Fibroblast of lung (primary cell): ENCODE measurements around the gene TIMM13. TPM values are rescaled to one million over a fixed set of nuclear protein-coding genes. Genes with fewer than 3 reads are reported as not detected.

Experiments used
- DNase-seq, 2 donors: peaks; one replicate each; pipeline versions ENCODE4 v3.0.0 to v3.0.0-alpha.2; 2010; ENCODE audit warnings: low read depth in 2 of 2
- H2AFZ ChIP-seq: 2 replicates; pipeline ENCODE4 v1.5.1; 2012; ENCODE audit warnings: low read length, control low read depth, inconsistent platforms
- H3K27ac ChIP-seq: 2 replicates; pipeline ENCODE4 v1.5.1; 2011; ENCODE audit warnings: low read length, control low read depth; ENCODE audit not compliant: insufficient read depth
- H3K27me3 ChIP-seq: 2 replicates; pipeline ENCODE4 v1.5.1; 2011; ENCODE audit warnings: mild to moderate bottlenecking, low read length; ENCODE audit not compliant: control insufficient read depth, insufficient read depth
- H3K36me3 ChIP-seq: 2 replicates; pipeline ENCODE4 v1.5.1; 2011; ENCODE audit warnings: low read length; ENCODE audit not compliant: control insufficient read depth, insufficient read depth
- H3K4me1 ChIP-seq: 2 replicates; pipeline ENCODE4 v1.5.1; 2011; ENCODE audit warnings: low read length; ENCODE audit not compliant: control insufficient read depth, insufficient read depth; ENCODE audit errors: extremely low read depth
- H3K4me2 ChIP-seq: 2 replicates; pipeline ENCODE4 v1.5.1; 2011; ENCODE audit warnings: low read length, control low read depth; ENCODE audit not compliant: insufficient read depth; ENCODE audit errors: extremely low read depth
- H3K4me3 ChIP-seq, 4 experiments: fragments of 200-600 bp in 1 of 4; sonication (generic) in 1 of 4; replicated peaks in 1 of 4; 2 replicates each; pipeline ENCODE4 v1.5.1; 2011 to 2016; ENCODE audit warnings: low read length in 4 of 4, low read depth in 3 of 4, mild to moderate bottlenecking in 3 of 4, control low read depth in 2 of 4, inconsistent platforms in 1 of 4, mixed read lengths in 1 of 4; ENCODE audit not compliant: insufficient read depth in 1 of 4; ENCODE audit errors: control extremely low read depth in 1 of 4
- H3K79me2 ChIP-seq: 2 replicates; pipeline ENCODE4 v1.5.1; 2012; ENCODE audit warnings: mild to moderate bottlenecking, low read length, inconsistent platforms; ENCODE audit not compliant: control insufficient read depth, insufficient read depth
- H3K9ac ChIP-seq: 2 replicates; pipeline ENCODE4 v1.5.1; 2011; ENCODE audit warnings: mild to moderate bottlenecking, low read length, control low read depth; ENCODE audit not compliant: insufficient read depth
- H3K9me3 ChIP-seq: 2 replicates; pipeline ENCODE4 v1.5.1; 2012; ENCODE audit warnings: low read depth, low read length; ENCODE audit not compliant: control insufficient read depth, insufficient read depth
- H4K20me1 ChIP-seq: 2 replicates; pipeline ENCODE4 v1.5.1; 2011; ENCODE audit warnings: low read length; ENCODE audit not compliant: control insufficient read depth, insufficient read depth; ENCODE audit errors: extremely low read depth
- EZH2 ChIP-seq: IDR thresholded peaks from 2 replicates; pipeline ENCODE4 v1.5.1; 2012; ENCODE audit warnings: low read length, control low read depth, mild to moderate bottlenecking; ENCODE audit errors: missing control alignments
- polyA plus RNA-seq, 2 donors: library from polyadenylated mRNA; depleted of rRNA in 1 of 2; stranded (reverse) in 1 of 2; unstranded in 1 of 2; fragments of >200 nt; gene quantifications; 2 replicates each; pipeline ENCODE4 v1.2.1, GENCODE V29; 2011 to 2012; ENCODE audit warnings: missing spikeins in 1 of 2
- total RNA-seq: library from RNA; depleted of rRNA; stranded (reverse); fragments of >200 nt; gene quantifications from 2 replicates; pipeline ENCODE4 v1.2.1, GENCODE V29; 2014
- TF ChIP-seq, protein P1 (sequence below), 2 donors: IDR thresholded peaks in 1 of 2; conservative IDR thresholded peaks in 1 of 2; 1 replicate in 1 of 2; 2 replicates in 1 of 2; pipeline ENCODE4 v1.5.1; 2011 to 2012; ENCODE audit warnings: low read length in 2 of 2, control low read depth in 1 of 2, inconsistent platforms in 1 of 2, low read depth in 1 of 2, mild to moderate bottlenecking in 1 of 2

TIMM13 gene
- total and polyA plus RNA-seq, 2 donors (not counting 1 experiment from before 2014, with no cell fraction given) = 14.1 to 27.6 TPM

DNA sequence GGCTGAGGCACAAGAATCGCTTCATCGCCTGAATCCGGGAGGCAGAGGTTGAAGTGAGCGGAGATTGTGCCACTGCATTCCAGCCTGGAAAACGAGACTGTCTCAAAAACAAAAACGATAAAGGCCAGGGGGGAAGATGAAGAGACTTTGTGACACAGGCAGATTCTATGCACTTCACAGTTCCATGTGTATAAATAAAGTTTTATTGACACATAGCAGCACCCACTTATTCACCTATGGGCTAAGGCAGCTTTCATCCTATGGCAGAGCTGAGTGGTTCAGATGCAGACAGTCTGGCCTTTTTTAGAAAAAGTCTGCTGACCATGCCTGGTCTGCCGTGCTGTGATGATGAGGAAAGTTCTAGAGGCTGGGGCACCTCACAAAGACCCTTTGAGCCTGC is 23.8 kb upstream of the TIMM13 start:
- DNase-seq = no peak
- Histone ChIP-seq H3K27ac (no peak overlapping the region), H3K36me3 (no peaks in the 10 kb centered on the region), H3K9me3 (no peaks in the 10 kb centered on the region), H2AFZ (no peak overlapping the region), H4K20me1 (no peaks in the 10 kb centered on the region), H3K4me2 (no peak overlapping the region), H3K79me2 (peaks cover 90% of the 10 kb centered on the region), H3K4me3 (no peak overlapping the region), H3K27me3 (no peaks in the 10 kb centered on the region), H3K4me1 (no peaks in the 10 kb centered on the region), H3K9ac (no peak overlapping the region)
- TF ChIP-seq, protein P1, sequence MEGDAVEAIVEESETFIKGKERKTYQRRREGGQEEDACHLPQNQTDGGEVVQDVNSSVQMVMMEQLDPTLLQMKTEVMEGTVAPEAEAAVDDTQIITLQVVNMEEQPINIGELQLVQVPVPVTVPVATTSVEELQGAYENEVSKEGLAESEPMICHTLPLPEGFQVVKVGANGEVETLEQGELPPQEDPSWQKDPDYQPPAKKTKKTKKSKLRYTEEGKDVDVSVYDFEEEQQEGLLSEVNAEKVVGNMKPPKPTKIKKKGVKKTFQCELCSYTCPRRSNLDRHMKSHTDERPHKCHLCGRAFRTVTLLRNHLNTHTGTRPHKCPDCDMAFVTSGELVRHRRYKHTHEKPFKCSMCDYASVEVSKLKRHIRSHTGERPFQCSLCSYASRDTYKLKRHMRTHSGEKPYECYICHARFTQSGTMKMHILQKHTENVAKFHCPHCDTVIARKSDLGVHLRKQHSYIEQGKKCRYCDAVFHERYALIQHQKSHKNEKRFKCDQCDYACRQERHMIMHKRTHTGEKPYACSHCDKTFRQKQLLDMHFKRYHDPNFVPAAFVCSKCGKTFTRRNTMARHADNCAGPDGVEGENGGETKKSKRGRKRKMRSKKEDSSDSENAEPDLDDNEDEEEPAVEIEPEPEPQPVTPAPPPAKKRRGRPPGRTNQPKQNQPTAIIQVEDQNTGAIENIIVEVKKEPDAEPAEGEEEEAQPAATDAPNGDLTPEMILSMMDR (conservative IDR thresholded peaks at IDR 0.05 in 1 of 2, IDR thresholded peaks at IDR 0.05 in 1 of 2; ENCODE audit: low read depth in 1 of 2, low read length in 2 of 2) = no peak
- TF ChIP-seq EZH2 = no peak

DNA sequence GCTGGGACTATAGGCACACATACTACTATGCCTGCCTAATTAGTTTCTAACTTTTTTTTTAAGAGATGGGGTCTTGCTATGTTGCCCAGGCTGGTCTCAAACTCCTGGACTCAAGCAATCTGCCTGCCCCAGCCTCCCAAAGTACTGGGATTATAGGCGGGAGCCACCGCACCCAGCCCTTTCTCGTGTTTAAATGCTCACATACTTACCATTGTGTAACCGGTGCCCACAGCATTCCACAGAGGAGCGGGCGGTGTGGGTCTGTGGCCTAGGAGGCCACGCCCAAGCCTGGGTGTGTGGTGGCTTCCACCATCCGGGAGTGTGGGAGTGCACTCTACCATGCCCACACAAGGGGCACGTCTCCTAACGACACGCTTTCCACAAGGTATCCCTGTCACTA is 21.6 kb upstream of the TIMM13 start:
- Histone ChIP-seq H3K9me3 (no peaks in the 10 kb centered on the region), H3K36me3 (peaks cover 3% of the 10 kb centered on the region), H3K4me1 (no peaks in the 10 kb centered on the region), H3K4me2 (no peak overlapping the region), H3K27ac (no peak overlapping the region), H3K79me2 (peaks cover 82% of the 10 kb centered on the region), H3K27me3 (no peaks in the 10 kb centered on the region), H3K9ac (no peak overlapping the region), H2AFZ (no peak overlapping the region), H4K20me1 (no peaks in the 10 kb centered on the region), H3K4me3 (no peak overlapping the region)
- TF ChIP-seq, protein P1 (conservative IDR thresholded peaks at IDR 0.05 in 1 of 2, IDR thresholded peaks at IDR 0.05 in 1 of 2; ENCODE audit: low read depth in 1 of 2, low read length in 2 of 2) = no peak
- TF ChIP-seq EZH2 = no peak
- DNase-seq = peak in 1 of 2 donors; percentile 32

DNA sequence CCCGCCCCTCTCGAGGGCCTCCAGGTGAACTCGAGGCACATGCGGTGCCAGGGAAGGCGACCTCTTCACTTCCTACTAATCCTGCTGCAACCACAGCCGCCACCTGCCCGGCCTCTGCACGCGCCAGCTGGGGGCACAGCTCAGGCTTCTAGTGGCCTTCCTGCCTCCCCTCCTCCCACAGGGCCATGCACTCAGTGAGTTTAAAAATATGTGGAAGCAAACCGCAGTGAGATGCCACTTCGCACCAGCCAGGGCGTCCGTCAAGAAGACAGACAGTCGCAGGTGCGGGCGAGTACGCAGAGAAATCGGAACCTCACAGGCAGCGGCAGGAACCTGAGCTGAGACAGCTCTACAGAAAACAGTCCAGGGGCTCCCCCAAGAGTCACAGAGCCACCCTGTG is 19.0 kb upstream of the TIMM13 start:
- no peaks in the 10 kb centered on the region for H3K4me1 ChIP-seq
- no peak overlapping the region for H3K4me3 ChIP-seq
- DNase-seq = peak in 1 of 2 donors; percentile 10
- H3K27me3 ChIP-seq = no peaks in the 10 kb centered on the region
- no peak overlapping the region for H3K27ac ChIP-seq
- no peak overlapping the region for H3K9ac ChIP-seq
- no peak overlapping the region for H2AFZ ChIP-seq
- no peaks in the 10 kb centered on the region for H4K20me1 ChIP-seq
- H3K79me2 ChIP-seq = peaks cover 77% of the 10 kb centered on the region
- H3K9me3 ChIP-seq = no peaks in the 10 kb centered on the region
- no peak overlapping the region for H3K4me2 ChIP-seq
- H3K36me3 ChIP-seq = peaks cover 17% of the 10 kb centered on the region
- TF ChIP-seq, protein P1 (conservative IDR thresholded peaks at IDR 0.05 in 1 of 2, IDR thresholded peaks at IDR 0.05 in 1 of 2; ENCODE audit: low read depth in 1 of 2, low read length in 2 of 2) = no peak
- no peak for TF ChIP-seq EZH2
